Panc1 (cell line): ENCODE measurements around the gene GRHL1.
A peak's percentile ranks its signal among the peaks of the same experiment; 100 is the strongest.

ENCODE experiments used
- CTCF ChIP-seq: fragments of 450-650 bp; IDR thresholded peaks from 2 replicates; pipeline ENCODE4 v1.5.1; 2017; ENCODE audit warnings: mild to moderate bottlenecking
- POLR2AphosphoS5 ChIP-seq: IDR thresholded peaks from 2 replicates; pipeline ENCODE4 v1.6.1; 2012; ENCODE audit warnings: mild to moderate bottlenecking, low read depth, low read length, moderate library complexity
- REST ChIP-seq, 2 experiments: IDR thresholded peaks; 2 replicates each; pipeline ENCODE4 v1.6.1; 2011 to 2012; ENCODE audit warnings: low read depth in 2 of 2, control low read depth in 1 of 2, low read length in 1 of 2, mild to moderate bottlenecking in 1 of 2, moderate library complexity in 1 of 2; ENCODE audit not compliant: insufficient read depth in 1 of 2
- SIN3A ChIP-seq: IDR thresholded peaks from 2 replicates; pipeline ENCODE4 v1.6.1; 2012; ENCODE audit warnings: low read depth, mild to moderate bottlenecking, low read length, moderate library complexity, borderline replicate concordance; ENCODE audit not compliant: insufficient read depth

GRCh38 chr2:9984217-9984739 lies 32.8 kb downstream of the GRHL1 start:
- TF ChIP-seq CTCF (peak; percentile 87), POLR2AphosphoS5 (no peak), SIN3A (no peak), REST (IDR thresholded peaks at IDR 0.05; ENCODE audit: insufficient read depth in 1 of 2, low read depth in 2 of 2, low read length in 1 of 2) (no peak)
